Measurements from ENCODE around the gene CACNA1A.

The CACNA1A gene

GRCh38 chr19:13302526-13303270 is 203.6 kb downstream of the CACNA1A start:
- no peaks in the 10 kb centered on the region for H3K4me1 ChIP-seq (ENCODE audit: control insufficient read depth in 1 of 2, insufficient read depth in 2 of 2, low read length in 2 of 2)
- WGBS (ENCODE audit: extremely low coverage, insufficient coverage, insufficient read length) = no CpG with 5 or more reads among the region's 12 CpGs
- no peaks in the 10 kb centered on the region for H3K9me3 ChIP-seq (ENCODE audit: insufficient read depth, low read depth, low read length)
- H2AK5ac ChIP-seq (ENCODE audit: low read length) = no peak overlapping the region
- no peak overlapping the region for H3K9ac ChIP-seq (ENCODE audit: low read length)
- H2BK120ac ChIP-seq (ENCODE audit: insufficient read depth, low read length, poor library complexity) = no peak overlapping the region
- no peak overlapping the region for H4K91ac ChIP-seq (ENCODE audit: low read depth, low read length)
- H3K79me2 ChIP-seq (ENCODE audit: control insufficient read depth, insufficient read depth, low read length, poor library complexity) = no peaks in the 10 kb centered on the region
- H3K18ac ChIP-seq (ENCODE audit: low read length) = no peak overlapping the region
- no peak overlapping the region for H3K4me3 ChIP-seq (ENCODE audit: low read depth, low read length)
- H2AFZ ChIP-seq (ENCODE audit: insufficient read depth, low read length, poor library complexity) = no peak overlapping the region
- H4K12ac ChIP-seq (ENCODE audit: low read depth, low read length) = no peak overlapping the region
- DNase-seq = no peak
- no peak overlapping the region for H3K23ac ChIP-seq (ENCODE audit: low read length)
- no peak overlapping the region for H3K4ac ChIP-seq (ENCODE audit: low read depth, low read length)
- no peaks in the 10 kb centered on the region for H3K36me3 ChIP-seq (ENCODE audit: control insufficient read depth in 1 of 2, insufficient read depth in 2 of 2, low read length in 2 of 2)
- no peak overlapping the region for H3K14ac ChIP-seq (ENCODE audit: low read length)
- no peak overlapping the region for H2BK12ac ChIP-seq (ENCODE audit: low read length)
- H4K8ac ChIP-seq (ENCODE audit: low read depth, low read length) = no peak overlapping the region
- no peak overlapping the region for H3K27ac ChIP-seq (ENCODE audit: low read depth, low read length)
- H2BK5ac ChIP-seq (ENCODE audit: low read depth, low read length, poor library complexity) = no peak overlapping the region
- H3K4me2 ChIP-seq (ENCODE audit: low read length) = no peak overlapping the region
- no peaks in the 10 kb centered on the region for H3K79me1 ChIP-seq (ENCODE audit: low read length)
- H3K27me3 ChIP-seq (ENCODE audit: insufficient read depth, low read length) = no peaks in the 10 kb centered on the region

GRCh38 chr19:13301627-13302334 is 204.5 kb downstream of the CACNA1A start:
- Histone ChIP-seq H2AK5ac (ENCODE audit: low read length) (no peak overlapping the region), H4K8ac (ENCODE audit: low read depth, low read length) (no peak overlapping the region), H3K9ac (ENCODE audit: low read length) (no peak overlapping the region), H3K36me3 (ENCODE audit: control insufficient read depth in 1 of 2, insufficient read depth in 2 of 2, low read length in 2 of 2) (no peaks in the 10 kb centered on the region), H3K4me1 (ENCODE audit: control insufficient read depth in 1 of 2, insufficient read depth in 2 of 2, low read length in 2 of 2) (no peaks in the 10 kb centered on the region), H4K91ac (ENCODE audit: low read depth, low read length) (no peak overlapping the region), H4K12ac (ENCODE audit: low read depth, low read length) (no peak overlapping the region), H2BK120ac (ENCODE audit: insufficient read depth, low read length, poor library complexity) (no peak overlapping the region), H2BK5ac (ENCODE audit: low read depth, low read length, poor library complexity) (no peak overlapping the region), H3K79me2 (ENCODE audit: control insufficient read depth, insufficient read depth, low read length, poor library complexity) (no peaks in the 10 kb centered on the region), H3K4me3 (ENCODE audit: low read depth, low read length) (no peak overlapping the region), H3K27ac (ENCODE audit: low read depth, low read length) (no peak overlapping the region), H3K18ac (ENCODE audit: low read length) (no peak overlapping the region), H3K4me2 (ENCODE audit: low read length) (no peak overlapping the region), H3K27me3 (ENCODE audit: insufficient read depth, low read length) (no peaks in the 10 kb centered on the region), H2AFZ (ENCODE audit: insufficient read depth, low read length, poor library complexity) (no peak overlapping the region), H3K79me1 (ENCODE audit: low read length) (no peaks in the 10 kb centered on the region), H2BK12ac (ENCODE audit: low read length) (no peak overlapping the region), H3K23ac (ENCODE audit: low read length) (no peak overlapping the region), H3K4ac (ENCODE audit: low read depth, low read length) (no peak overlapping the region), H3K14ac (ENCODE audit: low read length) (no peak overlapping the region), H3K9me3 (ENCODE audit: insufficient read depth, low read depth, low read length) (no peaks in the 10 kb centered on the region)
- DNase-seq = no peak
- WGBS (ENCODE audit: extremely low coverage, insufficient coverage, insufficient read length) = no CpG with 5 or more reads among the region's 10 CpGs

GRCh38 chr19:13300421-13301030 is 205.8 kb downstream of the CACNA1A start:
- Histone ChIP-seq H3K79me2 (ENCODE audit: control insufficient read depth, insufficient read depth, low read length, poor library complexity) (no peaks in the 10 kb centered on the region), H3K27me3 (ENCODE audit: insufficient read depth, low read length) (no peaks in the 10 kb centered on the region), H3K27ac (ENCODE audit: low read depth, low read length) (no peak overlapping the region), H3K23ac (ENCODE audit: low read length) (no peak overlapping the region), H3K9me3 (ENCODE audit: insufficient read depth, low read depth, low read length) (no peaks in the 10 kb centered on the region), H3K4ac (ENCODE audit: low read depth, low read length) (no peak overlapping the region), H3K18ac (ENCODE audit: low read length) (no peak overlapping the region), H4K8ac (ENCODE audit: low read depth, low read length) (no peak overlapping the region), H2BK5ac (ENCODE audit: low read depth, low read length, poor library complexity) (no peak overlapping the region), H3K4me2 (ENCODE audit: low read length) (no peak overlapping the region), H2AK5ac (ENCODE audit: low read length) (no peak overlapping the region), H2AFZ (ENCODE audit: insufficient read depth, low read length, poor library complexity) (no peak overlapping the region), H3K9ac (ENCODE audit: low read length) (no peak overlapping the region), H2BK120ac (ENCODE audit: insufficient read depth, low read length, poor library complexity) (no peak overlapping the region), H3K79me1 (ENCODE audit: low read length) (no peaks in the 10 kb centered on the region), H2BK12ac (ENCODE audit: low read length) (no peak overlapping the region), H3K36me3 (ENCODE audit: control insufficient read depth in 1 of 2, insufficient read depth in 2 of 2, low read length in 2 of 2) (no peaks in the 10 kb centered on the region), H3K4me3 (ENCODE audit: low read depth, low read length) (no peak overlapping the region), H3K4me1 (ENCODE audit: control insufficient read depth in 1 of 2, insufficient read depth in 2 of 2, low read length in 2 of 2) (no peaks in the 10 kb centered on the region), H3K14ac (ENCODE audit: low read length) (no peak overlapping the region), H4K91ac (ENCODE audit: low read depth, low read length) (no peak overlapping the region), H4K12ac (ENCODE audit: low read depth, low read length) (no peak overlapping the region)
- no peak for DNase-seq
- WGBS (ENCODE audit: extremely low coverage, insufficient coverage, insufficient read length) = no CpG with 5 or more reads among the region's 7 CpGs

GRCh38 chr19:13299838-13300237 is 206.4 kb downstream of the CACNA1A start:
- Histone ChIP-seq H3K18ac (ENCODE audit: low read length) (no peak overlapping the region), H3K27ac (ENCODE audit: low read depth, low read length) (no peak overlapping the region), H4K8ac (ENCODE audit: low read depth, low read length) (no peak overlapping the region), H3K9me3 (ENCODE audit: insufficient read depth, low read depth, low read length) (no peaks in the 10 kb centered on the region), H3K79me2 (ENCODE audit: control insufficient read depth, insufficient read depth, low read length, poor library complexity) (no peaks in the 10 kb centered on the region), H2BK120ac (ENCODE audit: insufficient read depth, low read length, poor library complexity) (no peak overlapping the region), H4K12ac (ENCODE audit: low read depth, low read length) (no peak overlapping the region), H3K27me3 (ENCODE audit: insufficient read depth, low read length) (no peaks in the 10 kb centered on the region), H2AFZ (ENCODE audit: insufficient read depth, low read length, poor library complexity) (no peak overlapping the region), H3K36me3 (ENCODE audit: control insufficient read depth in 1 of 2, insufficient read depth in 2 of 2, low read length in 2 of 2) (no peaks in the 10 kb centered on the region), H3K4me2 (ENCODE audit: low read length) (no peak overlapping the region), H2AK5ac (ENCODE audit: low read length) (no peak overlapping the region), H3K4me1 (ENCODE audit: control insufficient read depth in 1 of 2, insufficient read depth in 2 of 2, low read length in 2 of 2) (no peaks in the 10 kb centered on the region), H3K4me3 (ENCODE audit: low read depth, low read length) (no peak overlapping the region), H4K91ac (ENCODE audit: low read depth, low read length) (no peak overlapping the region), H3K79me1 (ENCODE audit: low read length) (no peaks in the 10 kb centered on the region), H3K9ac (ENCODE audit: low read length) (no peak overlapping the region), H2BK5ac (ENCODE audit: low read depth, low read length, poor library complexity) (no peak overlapping the region), H3K14ac (ENCODE audit: low read length) (no peak overlapping the region), H3K4ac (ENCODE audit: low read depth, low read length) (no peak overlapping the region), H2BK12ac (ENCODE audit: low read length) (no peak overlapping the region), H3K23ac (ENCODE audit: low read length) (no peak overlapping the region)
- DNase-seq = no peak
- 100% methylated on average over 1 of the region's 10 CpGs for WGBS (ENCODE audit: extremely low coverage, insufficient coverage, insufficient read length)

Data from trophoblast cell (in vitro differentiated cells and primary cell).